GM18861 (cell line): ENCODE measurements around the gene UBE2I.

ENCODE experiments used
- ATAC-seq: cut with Tn5 transposase; IDR thresholded peaks from one replicate; pipeline ENCODE4 v1.9.1; 2021; ENCODE audit not compliant: unreplicated experiment

The UBE2I gene

GRCh38 chr16:1277151-1277598 is 32.3 kb upstream of the UBE2I start:
- no peak for ATAC-seq

- ATAC-seq, result no peak
These were observed 31.7 kb upstream of the UBE2I start for GRCh38 chr16:1277617-1278282.

- ATAC-seq, result no peak
These were observed 31.0 kb upstream of the UBE2I start for GRCh38 chr16:1278477-1278876.

GRCh38 chr16:1279081-1279944 is 30.1 kb upstream of the UBE2I start:
- no peak for ATAC-seq

- ATAC-seq, result no peak
These were observed 29.4 kb upstream of the UBE2I start for GRCh38 chr16:1279945-1280589.

- ATAC-seq, result no peak
These were observed 28.7 kb upstream of the UBE2I start for GRCh38 chr16:1280783-1281182.

GRCh38 chr16:1281517-1281916 is 27.9 kb upstream of the UBE2I start:
- no peak for ATAC-seq

GRCh38 chr16:1282324-1282973 is 27.0 kb upstream of the UBE2I start:
- ATAC-seq, result no peak

GRCh38 chr16:1283296-1283695 is 26.1 kb upstream of the UBE2I start:
- ATAC-seq, result no peak

- ATAC-seq, result no peak
These were observed 25.3 kb upstream of the UBE2I start for GRCh38 chr16:1283996-1284616.

GRCh38 chr16:1285669-1286512 is 23.5 kb upstream of the UBE2I start:
- no peak for ATAC-seq

GRCh38 chr16:1286513-1287094 is 22.8 kb upstream of the UBE2I start:
- ATAC-seq, result no peak

GRCh38 chr16:1287982-1288670 is 21.3 kb upstream of the UBE2I start:
- ATAC-seq, result no peak

GRCh38 chr16:1288813-1289476 is 20.5 kb upstream of the UBE2I start:
- ATAC-seq, result no peak

- ATAC-seq, result no peak
These were observed 20.0 kb upstream of the UBE2I start for GRCh38 chr16:1289477-1289866.

- ATAC-seq, result no peak
These were observed 19.4 kb upstream of the UBE2I start for GRCh38 chr16:1290063-1290501.

- ATAC-seq, result no peak
These were observed 18.4 kb upstream of the UBE2I start for GRCh38 chr16:1290860-1291575.

GRCh38 chr16:1291576-1291974 is 17.9 kb upstream of the UBE2I start:
- ATAC-seq, result no peak
